ENCODE measurements around the gene MDM1.

MDM1 gene

GRCh38 chr12:68331869-68332727, at the start of gene MDM1:
Gene MDM1, minus strand, starts transcription at chr12:68332362. Its CDS starts 117 bp downstream, at chr12:68332245.
- peak; percentile 94 for DNase-seq (ENCODE audit: low read depth, low spot score)

GRCh38 chr12:68381476-68382219, 49.5 kb upstream of the MDM1 start:
- DNase-seq (ENCODE audit: low read depth, low spot score), result no peak

DNA sequence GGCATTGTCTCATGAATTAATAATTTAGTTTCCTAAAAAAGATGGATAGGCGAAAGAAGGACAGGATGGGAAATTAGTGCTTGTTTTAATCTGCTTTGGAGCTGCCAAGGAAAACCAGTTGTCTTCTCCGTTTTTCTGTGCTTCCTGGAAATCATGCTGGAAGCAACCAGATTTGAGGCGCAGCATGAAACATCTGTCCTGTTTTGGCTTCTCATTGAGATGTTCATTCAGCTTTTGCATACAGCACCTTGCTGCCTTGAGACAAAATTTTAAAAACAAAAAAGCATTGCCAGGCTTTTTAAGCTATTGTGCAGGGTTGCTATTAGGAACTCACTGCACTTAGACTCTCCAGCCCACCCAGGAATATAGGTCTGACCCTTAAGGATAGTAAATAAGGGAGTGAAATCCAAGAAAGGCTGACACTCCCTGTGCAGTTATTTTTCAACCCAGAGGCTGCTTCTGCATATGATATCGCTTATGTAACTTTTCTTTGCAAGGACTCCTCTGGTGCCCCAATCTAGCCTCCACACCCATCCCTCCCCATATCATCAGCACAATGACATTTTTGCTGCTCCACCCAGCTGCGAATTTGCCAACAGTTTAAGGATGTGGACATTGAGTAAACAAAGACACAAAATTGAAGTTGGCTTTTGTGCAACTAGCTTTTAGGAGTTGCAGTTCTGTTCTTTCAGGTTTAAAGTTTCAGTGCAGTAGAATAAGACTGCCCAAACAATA, 46.9 kb upstream of the MDM1 start:
- no peak for DNase-seq (ENCODE audit: low read depth, low spot score)

DNA sequence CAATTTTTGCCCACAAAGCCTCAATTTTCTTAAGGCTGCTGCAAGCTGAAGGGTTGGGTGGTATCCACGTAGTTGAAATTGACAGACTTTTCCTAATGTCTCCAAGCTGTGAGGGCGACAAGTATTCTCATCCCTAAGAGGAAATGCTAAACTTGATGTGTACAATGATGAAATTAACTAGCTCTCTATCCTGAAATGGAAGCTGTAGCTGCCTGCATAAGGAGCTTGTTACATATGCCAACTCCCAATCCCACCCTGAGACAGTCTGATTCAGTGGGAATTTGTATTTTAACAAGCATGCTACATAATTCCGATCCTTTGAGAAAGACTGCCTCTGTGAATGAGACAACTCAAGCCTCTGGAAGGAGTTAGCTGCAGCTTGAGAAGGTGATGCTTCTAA, 45.7 kb upstream of the MDM1 start:
- DNase-seq (ENCODE audit: low read depth, low spot score), result no peak

DNA sequence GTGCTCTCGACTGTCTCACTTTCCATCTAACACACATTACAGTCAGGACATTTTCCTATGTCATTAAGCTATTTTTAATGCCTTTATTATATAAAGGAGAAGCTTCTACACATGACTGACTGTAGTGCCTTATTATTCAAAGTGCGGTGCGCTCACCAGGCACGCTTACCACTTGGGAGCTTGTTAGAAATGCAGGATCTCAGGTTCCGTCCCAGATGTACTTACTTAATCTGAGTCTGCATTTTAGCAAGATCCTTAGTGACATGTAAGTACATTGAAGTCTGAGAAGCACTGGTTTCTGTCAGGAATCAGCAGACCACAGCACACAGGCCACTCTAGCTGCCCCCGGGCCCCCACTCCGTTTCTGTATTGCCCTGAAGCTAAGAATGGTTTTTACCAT, 44.7 kb upstream of the MDM1 start:
- no peak for DNase-seq (ENCODE audit: low read depth, low spot score)

GRCh38 chr12:68375756-68376695, 43.9 kb upstream of the MDM1 start:
- no peak for DNase-seq (ENCODE audit: low read depth, low spot score)

DNA sequence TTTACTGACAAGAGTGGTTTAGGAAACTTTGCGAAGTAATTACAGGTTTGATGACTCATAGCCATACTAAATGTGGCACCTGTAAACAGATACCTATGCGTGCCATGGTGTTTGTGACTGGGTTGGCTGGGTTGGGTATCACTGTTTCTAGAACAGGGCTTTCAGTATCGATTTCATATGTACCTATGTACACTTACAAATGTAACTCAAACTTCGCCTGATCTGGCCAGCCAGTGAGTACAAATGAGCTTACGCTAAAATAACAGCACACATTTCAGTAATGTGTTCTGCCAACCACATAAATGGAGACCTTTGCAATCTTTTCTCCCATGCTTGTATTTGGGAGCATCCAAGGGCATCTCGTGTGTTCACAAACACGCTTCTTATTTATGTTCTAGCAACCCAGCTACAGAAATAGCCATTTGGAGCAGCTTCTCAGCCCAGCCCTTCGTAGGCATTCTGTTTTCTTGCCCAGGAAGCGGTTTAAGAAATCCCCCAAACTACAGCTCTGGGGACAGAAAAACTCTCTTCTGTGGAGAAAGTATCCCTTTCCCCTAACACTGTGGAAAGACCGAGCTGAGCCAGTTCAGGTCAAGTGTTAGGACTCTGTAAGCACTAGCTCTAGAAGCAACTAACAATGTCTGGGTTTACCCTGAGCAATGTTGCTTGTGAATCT, 42.3 kb upstream of the MDM1 start:
- DNase-seq (ENCODE audit: low read depth, low spot score), result peak; percentile 27

- DNase-seq (ENCODE audit: low read depth, low spot score), result no peak
Measured at GRCh38 chr12:68370667-68371066, 38.5 kb upstream of the MDM1 start.

DNA sequence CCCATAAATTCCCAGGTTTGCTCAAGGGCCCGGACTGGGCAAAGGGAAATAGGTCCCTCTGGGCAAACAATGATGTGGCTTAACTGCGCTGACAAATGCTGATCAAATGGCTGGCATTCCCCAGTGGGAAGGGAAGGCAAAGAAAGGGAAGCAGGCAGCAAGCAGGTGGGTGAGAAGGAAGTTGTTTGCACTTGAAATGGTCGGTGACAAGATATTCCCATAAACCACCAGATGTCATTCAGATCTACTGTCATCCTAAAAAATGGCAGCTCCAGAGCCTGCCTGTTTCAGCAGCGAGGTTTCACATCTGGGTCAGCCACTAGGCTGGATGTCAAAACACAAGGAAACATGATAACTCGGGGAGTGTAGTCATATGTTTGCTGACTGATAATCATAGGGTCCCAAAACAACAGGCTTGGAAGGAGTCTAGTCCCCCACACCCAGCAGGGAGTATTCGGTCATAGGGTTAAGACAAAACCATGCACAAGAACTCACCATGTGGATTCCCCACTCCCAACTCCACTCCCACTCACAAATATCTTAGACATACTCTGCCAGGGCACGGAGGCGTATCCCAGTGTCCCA, 37.9 kb upstream of the MDM1 start:
- no peak for DNase-seq (ENCODE audit: low read depth, low spot score)

DNA sequence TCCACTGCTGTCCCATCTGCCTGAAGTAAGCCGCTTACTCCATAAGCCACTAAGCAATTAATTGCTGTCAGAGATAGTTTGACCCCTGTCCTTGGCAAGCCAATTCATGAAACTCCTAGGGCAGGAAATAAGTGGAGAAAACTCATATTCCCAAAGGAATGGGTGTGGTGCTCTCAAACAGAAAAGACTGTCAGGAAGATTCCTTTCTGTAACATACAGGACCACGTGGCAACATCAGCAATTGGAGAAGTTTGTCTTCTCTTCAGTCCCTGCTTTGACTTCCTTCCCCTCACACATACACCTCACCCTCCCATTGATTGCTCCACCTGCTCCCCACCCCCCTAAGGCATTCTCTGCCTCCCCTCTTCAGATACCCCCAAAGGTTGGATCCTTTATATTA, 36.2 kb upstream of the MDM1 start:
- DNase-seq (ENCODE audit: low read depth, low spot score), result no peak

- DNase-seq (ENCODE audit: low read depth, low spot score), result no peak
Measured at GRCh38 chr12:68367903-68368302, 35.7 kb upstream of the MDM1 start.

DNA sequence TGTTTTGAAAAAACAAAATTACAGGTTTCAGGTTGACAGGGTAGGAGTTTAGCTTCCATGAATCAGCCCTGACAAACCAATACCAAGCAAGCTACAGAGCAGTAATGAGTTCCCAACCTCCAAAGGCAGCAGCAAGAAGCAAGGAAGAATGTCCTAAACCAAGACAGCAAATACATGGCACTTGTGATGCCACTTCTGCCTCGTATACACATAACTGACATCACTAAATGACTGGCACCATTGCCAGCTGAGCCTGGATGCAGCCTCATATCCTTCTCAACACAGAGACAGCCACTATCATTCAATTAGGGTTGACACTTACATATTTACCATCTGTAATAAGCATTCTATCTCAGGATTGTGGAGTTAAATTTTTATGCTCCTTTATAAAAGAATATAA, 35.0 kb upstream of the MDM1 start:
- DNase-seq (ENCODE audit: low read depth, low spot score), result no peak

GRCh38 chr12:68364893-68365725, 32.9 kb upstream of the MDM1 start:
- peak; percentile 55 for DNase-seq (ENCODE audit: low read depth, low spot score)

DNA sequence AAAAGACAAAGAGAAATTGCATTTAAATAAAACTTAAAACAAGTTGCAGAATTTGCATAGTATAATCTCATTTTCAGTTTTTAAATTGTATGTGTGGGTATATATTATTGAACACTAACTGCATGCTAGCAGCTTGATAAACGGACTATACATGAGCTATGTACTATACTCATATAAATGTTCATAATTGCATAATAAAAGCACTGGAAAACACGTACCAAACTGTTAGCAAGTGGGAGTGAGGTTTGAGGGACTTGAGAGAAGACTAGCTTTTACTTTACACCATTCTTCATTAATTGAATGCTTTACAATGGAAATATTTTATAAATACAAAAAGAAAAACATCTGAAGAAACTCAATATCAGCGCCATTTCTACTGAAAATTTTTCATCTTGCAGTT, 32.2 kb upstream of the MDM1 start:
- no peak for DNase-seq (ENCODE audit: low read depth, low spot score)

GRCh38 chr12:68361953-68362352, 29.8 kb upstream of the MDM1 start:
- DNase-seq (ENCODE audit: low read depth, low spot score), result no peak

DNA sequence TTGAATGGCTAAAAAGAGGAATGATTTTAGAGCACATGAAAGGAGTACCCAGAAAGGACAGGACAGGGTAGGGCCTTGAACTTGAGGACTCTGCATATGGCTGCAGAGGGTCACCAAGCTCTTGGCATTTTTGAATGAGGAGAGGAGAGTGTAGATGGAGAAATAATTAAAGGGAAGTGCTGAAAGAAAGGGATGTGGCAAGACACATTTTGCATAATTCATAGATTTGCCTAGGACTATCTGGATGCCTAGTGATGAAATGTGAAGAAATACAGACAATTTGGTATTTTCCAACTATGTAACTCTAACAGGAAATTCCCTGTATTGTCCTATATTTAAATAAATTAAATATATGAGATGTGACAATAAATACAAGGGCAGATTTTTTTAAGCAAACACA, 27.5 kb upstream of the MDM1 start:
- no peak for DNase-seq (ENCODE audit: low read depth, low spot score)

- peak; percentile 34 for DNase-seq (ENCODE audit: low read depth, low spot score)
Measured at GRCh38 chr12:68358532-68359485, 26.6 kb upstream of the MDM1 start.

DNA sequence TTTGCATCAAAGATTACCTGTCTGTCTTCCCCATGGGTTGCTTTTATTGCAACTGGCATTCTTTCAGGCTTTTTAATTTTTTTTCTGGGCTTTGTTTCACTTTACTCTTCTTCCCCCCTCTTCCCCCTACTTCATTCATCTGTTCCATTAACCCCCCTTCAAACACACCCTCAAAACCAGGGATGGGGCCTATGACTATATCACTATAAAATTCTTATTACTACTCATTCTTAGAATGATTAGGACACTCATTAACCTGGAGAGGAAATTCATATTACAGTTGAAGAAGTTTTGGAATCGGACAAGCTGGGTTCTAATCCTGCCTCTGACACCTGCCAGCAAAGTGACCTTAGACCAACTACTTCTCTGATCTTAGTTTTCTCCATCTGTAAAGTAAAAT, 24.8 kb upstream of the MDM1 start:
- DNase-seq (ENCODE audit: low read depth, low spot score), result no peak

All from activated naive CD8-positive, alpha-beta T cell treated with anti-CD3 and anti-CD28 coated beads, Interleukin-2, amount 50 U/mL, for 16 hours (primary cell).